CD4-positive, alpha-beta memory T cell (primary cell): ENCODE measurements around the gene HES6. TPM values are rescaled to one million over a fixed set of nuclear protein-coding genes. Genes with fewer than 3 reads are reported as not detected.
A peak's percentile ranks its signal among the peaks of the same experiment; 100 is the strongest.

Source experiments
- CTCF ChIA-PET: fragments of 350-600 bp; sonication (Branson Sonifier 250); formaldehyde crosslinking; loops from one replicate; lab custom pipeline; 2021; ENCODE audit warnings: inconsistent platforms; ENCODE audit not compliant: partially characterized antibody; lab: Charles Lee
- POLR2A ChIA-PET: fragments of 350-600 bp; sonication (Branson Sonifier 250); formaldehyde crosslinking; loops from one replicate; lab custom pipeline; 2021; ENCODE audit not compliant: partially characterized antibody; lab: Charles Lee
- DNase-seq, 5 donors: peaks; one replicate each; pipeline versions ENCODE4 v3.0.0 to v3.0.0-alpha.2; 2020 to 2022; ENCODE audit warnings: mixed read lengths in 1 of 5
- H3K27ac ChIP-seq: one replicate; pipeline ENCODE4 v1.7.0; 2013; ENCODE audit warnings: low read depth, low read length
- H3K27me3 ChIP-seq: 2 replicates; pipeline ENCODE4 v1.7.0; 2013; ENCODE audit warnings: mild to moderate bottlenecking, low read length, moderate library complexity; ENCODE audit not compliant: insufficient read depth
- H3K36me3 ChIP-seq: 2 replicates; pipeline ENCODE4 v1.7.0; 2013; ENCODE audit warnings: mild to moderate bottlenecking, low read length, moderate library complexity; ENCODE audit not compliant: insufficient read depth
- H3K4me1 ChIP-seq: 2 replicates; pipeline ENCODE4 v1.7.0; 2013; ENCODE audit warnings: mild to moderate bottlenecking, low read length, moderate library complexity; ENCODE audit not compliant: insufficient read depth
- H3K4me3 ChIP-seq, 2 donors: one replicate each; pipeline ENCODE4 v1.7.0; 2013; ENCODE audit warnings: low read length in 2 of 2, mild to moderate bottlenecking in 1 of 2
- H3K9me3 ChIP-seq, 2 donors: one replicate each; pipeline ENCODE4 v1.7.0; 2013; ENCODE audit warnings: low read length in 2 of 2, control low read depth in 1 of 2; ENCODE audit not compliant: control insufficient read depth in 1 of 2
- H3K27ac Mint-ChIP-seq, 7 donors: one replicate each; pipeline ENCODE4 v1.8.0; 2020 to 2021; ENCODE audit warnings: mixed read lengths in 7 of 7, mild to moderate bottlenecking in 6 of 7, inconsistent platforms in 3 of 7, moderate library complexity in 3 of 7
- H3K27me3 Mint-ChIP-seq, 2 donors: one replicate each; pipeline ENCODE4 v1.8.0; 2020 to 2021; ENCODE audit warnings: mixed read lengths in 2 of 2
- H3K36me3 Mint-ChIP-seq, 2 donors: one replicate each; pipeline ENCODE4 v1.8.0; 2020 to 2021; ENCODE audit warnings: mixed read lengths in 2 of 2, inconsistent platforms in 1 of 2, mild to moderate bottlenecking in 1 of 2
- H3K4me1 Mint-ChIP-seq, 4 donors: one replicate each; pipeline ENCODE4 v1.8.0; 2020 to 2021; ENCODE audit warnings: mixed read lengths in 4 of 4, mild to moderate bottlenecking in 1 of 4
- H3K4me3 Mint-ChIP-seq, 8 donors: one replicate each; pipeline ENCODE4 v1.8.0; 2020 to 2021; ENCODE audit warnings: mixed read lengths in 8 of 8, mild to moderate bottlenecking in 7 of 8, moderate library complexity in 6 of 8, inconsistent platforms in 3 of 8
- H3K9me3 Mint-ChIP-seq, 8 donors: one replicate each; pipeline ENCODE4 v1.8.0; 2020 to 2021; ENCODE audit warnings: mixed read lengths in 8 of 8, mild to moderate bottlenecking in 5 of 8, inconsistent platforms in 3 of 8, moderate library complexity in 1 of 8
- intact Hi-C: fragments of 100-400 bp; cut with micrococcal nuclease; formaldehyde crosslinking; loops from one replicate; pipeline ENCODE4 v1.15.1; 2023
- polyA plus RNA-seq, 2 donors: library from polyadenylated mRNA; unstranded; fragments of 300-500 nt; fragmentation: Illumina TruSeq; gene quantifications; one replicate each; pipeline ENCODE4 v1.2.3, GENCODE V29; 2021
- total RNA-seq, 2 experiments: library from RNA; stranded (reverse); gene quantifications; one replicate each; pipeline ENCODE4 v1.2.3, GENCODE V29; 2021

HES6 gene
- total and polyA plus RNA-seq, 4 experiments from 2014 or later, result 0.67 to 4.9 (median 1.5) TPM

GRCh38 chr2:238227587-238228032 lies 12.2 kb downstream of the HES6 start:
- H3K27ac ChIP-seq, result no peak overlapping the region
- no peaks in the 10 kb centered on the region for H3K9me3 ChIP-seq
- no peaks in the 10 kb centered on the region for H3K36me3 ChIP-seq
- peaks cover 0 to 1% (median 0%) of the 10 kb centered on the region in 8 donors for H3K9me3 Mint-ChIP-seq
- peaks cover 10 to 27% (median 13%) of the 10 kb centered on the region in 4 donors for H3K4me1 Mint-ChIP-seq
- no peak for DNase-seq
- peaks cover 3 to 4% of the 10 kb centered on the region in 2 donors for H3K27me3 Mint-ChIP-seq
- peak overlapping the region in 1 of 7 donors; percentile 26 for H3K27ac Mint-ChIP-seq
- H3K36me3 Mint-ChIP-seq, result no peaks in the 10 kb centered on the region
- H3K27me3 ChIP-seq, result no peaks in the 10 kb centered on the region
- intact Hi-C loops, result no loop called here
- CTCF ChIA-PET, result no interaction called here
- H3K4me3 ChIP-seq, result no peak overlapping the region
- no peak overlapping the region for H3K4me3 Mint-ChIP-seq
- POLR2A ChIA-PET, result no interaction called here
- peaks cover 16% of the 10 kb centered on the region for H3K4me1 ChIP-seq

DNA sequence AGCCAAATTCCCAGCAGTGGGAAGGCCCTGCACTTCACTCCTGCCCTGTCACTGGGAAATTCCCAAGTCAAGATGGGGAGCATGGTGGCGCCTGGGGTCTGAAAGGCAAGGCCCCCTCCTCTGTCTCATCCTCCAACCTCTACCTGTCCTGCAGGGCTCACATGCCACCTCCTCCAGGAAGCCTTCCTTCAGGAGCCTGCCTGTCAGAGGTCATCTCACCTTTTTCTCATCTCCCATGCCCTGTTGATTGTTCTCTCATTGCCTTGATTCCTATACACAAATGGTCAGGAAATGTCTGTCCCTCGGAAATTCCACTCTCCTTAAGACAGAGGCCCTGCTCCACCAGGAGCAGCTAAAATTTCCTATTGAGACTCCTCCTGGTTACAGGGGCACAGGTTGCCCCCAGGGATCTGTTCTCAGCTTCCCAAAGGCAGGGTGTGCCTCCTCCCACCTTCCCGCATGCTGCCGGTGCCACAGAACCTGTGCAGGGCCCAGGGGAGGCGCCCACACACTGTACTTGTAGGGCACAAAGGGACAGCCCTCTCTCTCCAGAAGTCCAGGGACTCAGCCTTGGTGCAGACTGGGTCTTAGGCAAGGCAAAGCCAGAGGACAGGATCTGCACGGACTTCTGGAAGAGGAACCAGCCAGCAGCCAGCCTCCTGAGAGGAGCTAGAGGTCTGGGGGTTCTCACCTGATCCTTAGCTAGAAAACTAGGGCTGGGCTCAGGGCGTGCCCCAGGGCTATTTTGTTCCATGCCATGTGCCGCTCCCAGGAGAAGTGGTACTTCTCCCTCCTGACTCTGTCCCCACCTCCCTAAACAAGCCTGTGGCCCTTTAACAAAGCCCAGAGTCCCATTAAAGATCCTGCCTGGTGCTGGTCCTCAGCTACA lies 12.9 kb downstream of the HES6 start:
- H3K4me1 ChIP-seq, result peaks cover 16% of the 10 kb centered on the region
- H3K4me3 ChIP-seq, result no peak overlapping the region
- H3K27me3 ChIP-seq, result no peaks in the 10 kb centered on the region
- H3K4me1 Mint-ChIP-seq, result peaks cover 10 to 21% (median 13%) of the 10 kb centered on the region in 4 donors
- no peak overlapping the region for H3K27ac Mint-ChIP-seq
- ChIA-PET POLR2A (no interaction called here), CTCF (no interaction called here)
- H3K27me3 Mint-ChIP-seq, result peaks cover 0 to 4% of the 10 kb centered on the region in 2 donors
- intact Hi-C loops, result no loop called here
- H3K36me3 ChIP-seq, result no peaks in the 10 kb centered on the region
- no peak for DNase-seq
- no peak overlapping the region for H3K27ac ChIP-seq
- H3K9me3 ChIP-seq, result no peaks in the 10 kb centered on the region
- no peaks in the 10 kb centered on the region for H3K9me3 Mint-ChIP-seq
- H3K4me3 Mint-ChIP-seq, result no peak overlapping the region
- no peaks in the 10 kb centered on the region for H3K36me3 Mint-ChIP-seq

GRCh38 chr2:238225911-238226697 lies 13.7 kb downstream of the HES6 start:
- Histone ChIP-seq H3K4me1 (peaks cover 7% of the 10 kb centered on the region), H3K27me3 (no peaks in the 10 kb centered on the region), H3K36me3 (no peaks in the 10 kb centered on the region), H3K27ac (no peak overlapping the region), H3K4me3 (no peak overlapping the region), H3K9me3 (no peaks in the 10 kb centered on the region)
- Mint-ChIP-seq H3K4me3 (no peak overlapping the region), H3K36me3 (no peaks in the 10 kb centered on the region), H3K4me1 (peaks cover 6 to 13% (median 9%) of the 10 kb centered on the region in 4 donors), H3K27me3 (no peaks in the 10 kb centered on the region), H3K27ac (no peak overlapping the region), H3K9me3 (no peaks in the 10 kb centered on the region)
- intact Hi-C loops, result no loop called here
- POLR2A ChIA-PET, result no interaction called here
- CTCF ChIA-PET, result no interaction called here
- no peak for DNase-seq

DNA sequence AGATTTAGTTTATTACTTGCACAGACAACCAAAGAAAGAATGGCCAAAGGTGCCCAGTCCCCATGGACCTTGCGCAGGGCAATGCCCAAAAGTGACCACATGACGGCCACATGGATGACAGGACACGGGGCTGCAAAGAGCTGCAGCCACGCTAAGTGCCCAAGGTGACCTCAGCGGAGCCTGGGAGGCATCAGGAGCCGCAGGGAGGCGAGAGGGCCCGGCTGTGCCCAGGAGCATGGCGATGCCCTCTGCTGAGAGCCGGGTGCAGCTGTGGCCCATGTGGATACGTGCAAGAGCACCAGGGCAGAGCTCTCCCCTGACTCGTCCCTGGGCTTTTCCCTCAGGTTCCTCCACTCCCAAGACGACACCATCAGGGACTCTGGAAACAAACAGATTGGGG lies 14.7 kb downstream of the HES6 start:
- Mint-ChIP-seq H3K27ac (no peak overlapping the region), H3K27me3 (no peaks in the 10 kb centered on the region), H3K4me3 (no peak overlapping the region), H3K9me3 (no peaks in the 10 kb centered on the region), H3K36me3 (no peaks in the 10 kb centered on the region), H3K4me1 (peaks cover 0 to 5% (median 2%) of the 10 kb centered on the region in 4 donors)
- no peaks in the 10 kb centered on the region for H3K36me3 ChIP-seq
- H3K4me1 ChIP-seq, result no peaks in the 10 kb centered on the region
- DNase-seq, result no peak
- H3K4me3 ChIP-seq, result no peak overlapping the region
- CTCF ChIA-PET, result no interaction called here
- intact Hi-C loops, result no loop called here
- POLR2A ChIA-PET, result no interaction called here
- H3K27me3 ChIP-seq, result no peaks in the 10 kb centered on the region
- no peaks in the 10 kb centered on the region for H3K9me3 ChIP-seq
- no peak overlapping the region for H3K27ac ChIP-seq

DNA sequence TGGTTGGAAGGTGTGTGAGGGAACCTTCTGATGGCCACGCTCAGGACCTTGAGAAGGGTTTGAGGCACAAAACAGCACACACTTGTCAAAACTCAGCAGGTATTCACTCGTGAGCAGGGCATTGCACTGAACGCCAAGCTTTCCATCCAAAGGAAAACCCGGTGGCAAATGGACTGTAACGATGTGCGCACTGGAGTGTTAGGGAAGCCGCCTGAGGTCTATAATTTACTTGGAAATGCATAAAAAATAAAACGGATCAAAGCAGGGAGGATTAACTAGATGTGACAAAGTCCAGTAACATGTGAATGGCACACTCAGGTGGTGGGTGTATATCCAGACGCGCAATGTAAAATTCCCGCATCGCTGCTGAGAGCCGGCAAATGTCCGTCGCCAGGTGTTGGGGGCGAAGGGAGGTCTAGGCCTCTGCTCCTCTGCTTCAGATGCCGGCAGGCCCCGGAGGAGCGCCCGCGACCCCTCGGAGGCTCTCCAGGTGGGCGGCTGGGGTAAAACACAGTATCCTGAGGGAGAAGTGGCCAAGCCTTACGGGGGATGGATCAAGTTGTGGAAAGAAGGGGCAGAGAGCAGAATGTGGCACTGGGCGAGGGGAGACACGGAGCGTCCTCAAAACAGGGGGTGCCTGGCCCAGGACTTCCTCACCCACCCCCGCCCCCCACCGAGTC lies 15.3 kb downstream of the HES6 start:
- no peaks in the 10 kb centered on the region for H3K9me3 Mint-ChIP-seq
- H3K4me3 Mint-ChIP-seq, result no peak overlapping the region
- no peaks in the 10 kb centered on the region for H3K36me3 Mint-ChIP-seq
- no peaks in the 10 kb centered on the region for H3K27me3 Mint-ChIP-seq
- Histone ChIP-seq H3K27me3 (no peaks in the 10 kb centered on the region), H3K9me3 (no peaks in the 10 kb centered on the region), H3K36me3 (no peaks in the 10 kb centered on the region), H3K27ac (no peak overlapping the region), H3K4me1 (no peaks in the 10 kb centered on the region), H3K4me3 (no peak overlapping the region)
- ChIA-PET CTCF (no interaction called here), POLR2A (no interaction called here)
- peaks cover 0 to 5% (median 1%) of the 10 kb centered on the region in 4 donors for H3K4me1 Mint-ChIP-seq
- intact Hi-C loops, result no loop called here
- H3K27ac Mint-ChIP-seq, result peak overlapping the region in 1 of 7 donors; percentile 71
- DNase-seq, result no peak

GRCh38 chr2:238220892-238221521 lies 18.8 kb downstream of the HES6 start:
- no peak for DNase-seq
- POLR2A ChIA-PET, result interaction anchor here (0.8 to 1.0 kb wide), 2 partner anchors 11 to 18 kb away, joined by 3 read pairs; no protein-coding TSS in a partner anchor
- Histone ChIP-seq H3K36me3 (no peaks in the 10 kb centered on the region), H3K27me3 (no peaks in the 10 kb centered on the region), H3K4me1 (no peaks in the 10 kb centered on the region), H3K27ac (no peak overlapping the region), H3K9me3 (no peaks in the 10 kb centered on the region), H3K4me3 (no peak overlapping the region)
- Mint-ChIP-seq H3K4me1 (no peaks in the 10 kb centered on the region), H3K4me3 (no peak overlapping the region), H3K27ac (no peak overlapping the region), H3K36me3 (no peaks in the 10 kb centered on the region), H3K9me3 (no peaks in the 10 kb centered on the region), H3K27me3 (peaks cover 0 to 1% of the 10 kb centered on the region in 2 donors)
- CTCF ChIA-PET, result interaction anchor here (1.4 kb wide), 1 partner anchor 42 kb away, joined by 3 read pairs; no protein-coding TSS in a partner anchor
- intact Hi-C loops, result no loop called here
